Stimulated activated CD4-positive, alpha-beta T cell treated with anti-CD3 and anti-CD28 coated beads, Interleukin-2, amount 100 ng/mL, for 48 hours (primary cell): ENCODE measurements around the gene LHFPL2.
"Not testable (repeated sequence)": the region's sequence is repeated elsewhere in the genome, so short reads cannot be mapped to it uniquely, and the experiment has no call there.

ENCODE experiments used
- DNase-seq, 2 donors: peaks; one replicate each; pipeline ENCODE4 v3.0.0-alpha.2; 2020

The LHFPL2 gene

GRCh38 chr5:78497573-78498533, 150.7 kb downstream of the LHFPL2 start:
- DNase-seq = no peak

GRCh38 chr5:78496373-78496772, 152.2 kb downstream of the LHFPL2 start:
- no peak for DNase-seq

GRCh38 chr5:78495800-78496199, 152.8 kb downstream of the LHFPL2 start:
- DNase-seq = no peak

GRCh38 chr5:78492650-78493049, 155.9 kb downstream of the LHFPL2 start:
- DNase-seq = no peak

GRCh38 chr5:78492224-78492623, 156.3 kb downstream of the LHFPL2 start:
- no peak for DNase-seq

- DNase-seq = no peak
Observed at GRCh38 chr5:78490709-78491485, 157.7 kb downstream of the LHFPL2 start.

- DNase-seq = no peak
Observed at GRCh38 chr5:78487846-78488245, 160.7 kb downstream of the LHFPL2 start.

- no peak for DNase-seq
Observed at GRCh38 chr5:78486218-78486617, 162.4 kb downstream of the LHFPL2 start.

- no peak for DNase-seq
Observed at GRCh38 chr5:78483809-78484521, 164.6 kb downstream of the LHFPL2 start.

- DNase-seq = no peak
Observed at GRCh38 chr5:78482948-78483347, 165.6 kb downstream of the LHFPL2 start.

GRCh38 chr5:78476795-78477194, 171.8 kb downstream of the LHFPL2 start:
- DNase-seq = no peak

GRCh38 chr5:78475370-78475769, 173.2 kb downstream of the LHFPL2 start:
- DNase-seq = no peak

GRCh38 chr5:78473751-78474150, 174.8 kb downstream of the LHFPL2 start:
- no peak for DNase-seq

GRCh38 chr5:78472469-78473106, 176.0 kb downstream of the LHFPL2 start:
- DNase-seq = no peak

- no peak for DNase-seq
Observed at GRCh38 chr5:78471896-78472295, 176.7 kb downstream of the LHFPL2 start.

- no peak for DNase-seq
Observed at GRCh38 chr5:78467752-78468357, 180.7 kb downstream of the LHFPL2 start.

- no peak for DNase-seq
Observed at GRCh38 chr5:78467140-78467539, 181.4 kb downstream of the LHFPL2 start.

GRCh38 chr5:78458843-78459242, 189.7 kb downstream of the LHFPL2 start:
- DNase-seq = no peak

GRCh38 chr5:78457507-78457906, 191.1 kb downstream of the LHFPL2 start:
- not testable (repeated sequence) for DNase-seq

GRCh38 chr5:78449103-78449502, 199.5 kb downstream of the LHFPL2 start:
- no peak for DNase-seq

GRCh38 chr5:78447775-78448424, 200.7 kb downstream of the LHFPL2 start:
- DNase-seq = no peak
